Adrenal gland (tissue), 12 donors: Measurements from ENCODE around the gene SAMD13. TPM values are rescaled to one million over a fixed set of nuclear protein-coding genes. Genes with fewer than 3 reads are reported as not detected.

Source experiments
- DNase-seq, 7 donors: peaks; one replicate each; pipeline ENCODE4 v3.0.0-alpha.2; 2019 to 2020
- H3K27ac ChIP-seq, 5 donors: fragments of 200-600 bp; sonication (generic) in 4 of 5; 1 replicate in 3 of 5; 2 replicates in 2 of 5; pipeline versions ENCODE4 v1.5.1 to v1.8.0; 2016 to 2020; ENCODE audit warnings: mild to moderate bottlenecking in 1 of 5
- H3K27me3 ChIP-seq: fragments of 200-600 bp; 2 replicates; pipeline ENCODE4 v1.8.0; 2021
- H3K36me3 ChIP-seq, 2 donors: fragments of 200-600 bp; replicated peaks in 1 of 2; 1 replicate in 1 of 2; 2 replicates in 1 of 2; pipeline versions ENCODE4 v1.5.1 to v1.8.0; 2018 to 2022
- H3K4me1 ChIP-seq, 2 donors: fragments of 200-600 bp; replicated peaks in 1 of 2; 1 replicate in 1 of 2; 2 replicates in 1 of 2; pipeline versions ENCODE4 v1.5.1 to v1.8.0; 2018 to 2021
- H3K4me3 ChIP-seq, 4 donors: fragments of 200-600 bp; sonication (generic) in 3 of 4; one replicate each; pipeline ENCODE4 v1.5.1; 2016 to 2018
- H3K9me3 ChIP-seq, 3 donors: fragments of 200-600 bp; sonication (generic) in 1 of 3; replicated peaks in 1 of 3; 1 replicate in 2 of 3; 2 replicates in 1 of 3; pipeline versions ENCODE4 v1.5.1 to v1.8.0; 2016 to 2021
- POLR2A ChIP-seq, 2 donors: fragments of 450-650 bp; IDR thresholded peaks; one replicate each; pipeline ENCODE4 v1.6.1; 2017; ENCODE audit warnings: antibody characterized with exemption in 2 of 2, mild to moderate bottlenecking in 2 of 2, moderate library complexity in 1 of 2
- WGBS, 4 donors: extraction: QIAGEN DNeasy Blood & Tissue Kit in 2 of 4; methylation state at CpG; one replicate each; pipeline versions ENCODE4 v1.1.5 to v1.1.7; 2013 to 2017; 5-methylcytosine and 5-hydroxymethylcytosine counted together
- intact Hi-C, 2 donors: fragments of 100-400 bp; cut with DNase I; formaldehyde crosslinking; loops; one replicate each; pipeline versions ENCODE4 v1.14.1 to v1.15.0; 2022 to 2023
- polyA plus RNA-seq, 3 donors: library from polyadenylated mRNA; stranded (reverse); fragments of 200-250 nt in 2 of 3; fragments of 350-450 nt in 1 of 3; fragmentation: Illumina TruSeq in 1 of 3; extraction: RNeasy Lipid Tissue Mini Kit (QIAGEN cat#74804) in 1 of 3; gene quantifications; one replicate each; pipeline ENCODE4 v1.2.3, GENCODE V29; 2013 to 2014
- total RNA-seq, 9 donors: library from RNA; depleted of rRNA in 4 of 9; stranded (reverse); fragments of >200 nt in 4 of 9; fragments of 120-200 nt in 1 of 9; fragmentation: NEBNext Ultra II Directional in 1 of 9; extraction: Animal tissue kit (Norgen Biotek cat#: 25700) in 1 of 9; gene quantifications; one replicate each; pipeline versions ENCODE4 v1.1.0 to v1.2.4, GENCODE V29; 2013 to 2023
- TF ChIP-seq, protein P1 (sequence below), 6 experiments: fragments of 450-650 bp in 4 of 6; fragments of 200-600 bp in 2 of 6; sonication (generic) in 1 of 6; IDR thresholded peaks; 1 replicate in 5 of 6; 2 replicates in 1 of 6; pipeline versions ENCODE4 v1.5.1 to v1.8.0; 2016 to 2021; ENCODE audit warnings: antibody characterized with exemption in 6 of 6, mild to moderate bottlenecking in 2 of 6, moderate library complexity in 1 of 6
- donor health status: healthy with polysubstance abuse.
- donor health status: Bipolar disorder and iron deficiency.
- donor health status: DM: yes; HTN: yes; CAD: no.
- donor health status: DM: no; HTN: no; CAD: no.
- donor health status: DM: no; HTN: no; CAD: no.
- donor health status: DM: yes; HTN: yes; CAD: no.

Gene SAMD13
- total and polyA plus RNA-seq, 12 donors: 1.0 to 8.0 (median 3.4) TPM

DNA sequence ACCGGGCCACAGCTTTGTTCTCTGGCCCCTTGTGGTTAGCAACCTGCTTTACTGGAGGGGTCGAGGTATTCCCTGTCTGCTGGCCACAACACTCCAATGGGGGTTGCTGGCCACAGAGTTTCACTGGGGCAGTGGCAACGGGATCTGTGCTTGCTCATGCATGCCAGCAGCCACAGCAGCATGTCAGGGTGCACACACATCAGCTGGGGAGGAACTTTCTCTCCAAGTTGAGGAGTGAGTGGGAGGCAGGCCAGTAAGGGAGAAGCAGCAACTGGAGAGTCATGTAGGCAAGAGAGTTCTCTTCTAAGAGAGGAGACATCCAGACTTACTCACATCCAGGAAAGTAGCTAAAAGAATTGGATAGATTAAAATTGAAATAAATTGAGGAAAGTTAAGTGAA lies 38.0 kb downstream of the SAMD13 start:
- intact Hi-C loops: no loop called here
- no peak overlapping the region for H3K27ac ChIP-seq
- 79 to 100% (median 83%) methylated on average over 2 to 3 of the region's 3 CpGs for WGBS, 4 donors
- no peaks in the 10 kb centered on the region for H3K27me3 ChIP-seq
- TF ChIP-seq, protein P1, sequence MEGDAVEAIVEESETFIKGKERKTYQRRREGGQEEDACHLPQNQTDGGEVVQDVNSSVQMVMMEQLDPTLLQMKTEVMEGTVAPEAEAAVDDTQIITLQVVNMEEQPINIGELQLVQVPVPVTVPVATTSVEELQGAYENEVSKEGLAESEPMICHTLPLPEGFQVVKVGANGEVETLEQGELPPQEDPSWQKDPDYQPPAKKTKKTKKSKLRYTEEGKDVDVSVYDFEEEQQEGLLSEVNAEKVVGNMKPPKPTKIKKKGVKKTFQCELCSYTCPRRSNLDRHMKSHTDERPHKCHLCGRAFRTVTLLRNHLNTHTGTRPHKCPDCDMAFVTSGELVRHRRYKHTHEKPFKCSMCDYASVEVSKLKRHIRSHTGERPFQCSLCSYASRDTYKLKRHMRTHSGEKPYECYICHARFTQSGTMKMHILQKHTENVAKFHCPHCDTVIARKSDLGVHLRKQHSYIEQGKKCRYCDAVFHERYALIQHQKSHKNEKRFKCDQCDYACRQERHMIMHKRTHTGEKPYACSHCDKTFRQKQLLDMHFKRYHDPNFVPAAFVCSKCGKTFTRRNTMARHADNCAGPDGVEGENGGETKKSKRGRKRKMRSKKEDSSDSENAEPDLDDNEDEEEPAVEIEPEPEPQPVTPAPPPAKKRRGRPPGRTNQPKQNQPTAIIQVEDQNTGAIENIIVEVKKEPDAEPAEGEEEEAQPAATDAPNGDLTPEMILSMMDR (IDR thresholded peaks at IDR 0.05): no peak
- TF ChIP-seq POLR2A (IDR thresholded peaks at IDR 0.05): no peak
- H3K36me3 ChIP-seq: no peaks in the 10 kb centered on the region
- H3K9me3 ChIP-seq: no peaks in the 10 kb centered on the region
- no peak for DNase-seq
- H3K4me3 ChIP-seq: no peak overlapping the region
- no peaks in the 10 kb centered on the region for H3K4me1 ChIP-seq

DNA sequence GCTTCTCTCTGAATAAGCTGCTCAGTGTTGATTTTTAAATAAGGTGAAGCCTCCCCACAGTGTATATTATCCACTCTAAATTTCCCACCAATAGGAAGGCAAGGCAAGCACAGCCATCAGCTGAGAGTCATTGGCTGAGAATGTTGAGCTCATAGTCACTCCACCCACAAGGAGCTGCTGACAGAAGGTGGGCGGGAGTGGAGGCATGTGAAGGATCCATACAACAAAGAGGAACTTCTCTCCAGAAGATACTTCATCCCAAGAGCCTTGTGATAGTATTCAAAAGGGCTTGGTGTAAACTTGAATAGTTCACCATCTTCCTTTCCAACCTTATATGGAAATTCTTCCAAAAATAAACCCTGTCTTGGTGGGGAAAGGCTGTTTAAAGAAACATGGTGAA lies 42.8 kb downstream of the SAMD13 start:
- TF ChIP-seq, protein P1 (IDR thresholded peaks at IDR 0.05): no peak
- TF ChIP-seq POLR2A (IDR thresholded peaks at IDR 0.05): no peak
- H3K4me1 ChIP-seq: no peaks in the 10 kb centered on the region
- 94 to 100% (median 99%) methylated on average over 1 of the region's 1 CpG for WGBS, 4 donors
- no peaks in the 10 kb centered on the region for H3K27me3 ChIP-seq
- intact Hi-C loops: no loop called here
- no peaks in the 10 kb centered on the region for H3K36me3 ChIP-seq
- H3K9me3 ChIP-seq: no peaks in the 10 kb centered on the region
- no peak overlapping the region for H3K27ac ChIP-seq
- no peak overlapping the region for H3K4me3 ChIP-seq
- no peak for DNase-seq

DNA sequence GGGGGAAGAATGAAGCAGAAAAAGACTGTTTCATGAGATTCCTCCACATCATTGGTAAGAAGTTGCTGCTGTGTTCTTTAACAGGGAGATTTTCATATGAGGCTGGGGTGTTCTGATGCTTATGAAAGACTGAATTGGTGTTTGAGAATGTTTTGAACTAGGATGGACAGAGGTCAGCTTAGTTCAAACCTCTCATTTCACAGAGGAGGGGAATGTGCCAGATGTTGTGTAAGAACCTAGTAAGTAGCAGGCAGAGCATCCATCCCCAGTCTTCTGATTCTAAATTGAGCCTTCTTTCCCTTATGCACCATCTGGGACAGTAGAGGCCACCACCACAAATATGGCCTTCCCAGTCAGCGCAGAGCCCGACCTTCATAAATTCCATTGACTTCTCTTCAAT lies 43.7 kb downstream of the SAMD13 start:
- WGBS, 4 donors: 95 to 100% (median 96%) methylated on average over 2 of the region's 2 CpGs
- intact Hi-C loops: no loop called here
- H3K4me3 ChIP-seq: no peak overlapping the region

DNA sequence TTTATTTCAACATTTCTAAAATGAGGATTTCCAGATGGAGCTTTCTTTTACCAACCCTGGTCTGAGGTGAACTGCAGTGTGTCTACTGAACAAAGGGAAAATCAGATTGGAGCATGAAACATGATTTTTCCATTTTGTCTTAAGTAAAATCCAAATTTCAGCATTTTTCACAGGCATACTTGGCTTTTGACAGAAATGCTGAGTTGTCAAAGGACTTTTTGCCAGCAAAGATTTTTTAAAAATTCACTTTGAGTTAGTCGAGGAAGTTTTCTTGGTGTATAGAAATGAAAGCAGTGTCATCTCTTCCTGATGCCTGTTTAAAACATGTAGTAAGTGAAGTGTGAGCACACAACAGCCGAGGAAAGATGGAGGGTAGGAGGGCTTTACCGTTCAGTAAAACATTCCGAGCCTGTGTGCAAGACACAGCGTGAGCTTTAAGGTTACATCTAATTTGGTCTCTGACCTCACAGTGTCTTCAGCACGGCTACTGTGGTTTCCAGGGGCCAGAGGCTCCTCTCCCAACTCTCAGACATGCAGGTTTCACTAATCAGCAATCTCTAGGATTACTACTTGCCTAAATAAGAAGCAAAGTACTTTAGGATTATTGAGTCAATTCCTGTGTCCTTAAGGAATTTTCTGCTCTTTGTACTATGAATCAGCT lies 45.9 kb downstream of the SAMD13 start:
- Histone ChIP-seq H3K36me3 (no peaks in the 10 kb centered on the region), H3K9me3 (no peaks in the 10 kb centered on the region), H3K4me1 (peaks cover 0 to 7% of the 10 kb centered on the region in 2 donors), H3K27ac (no peak overlapping the region), H3K4me3 (no peak overlapping the region), H3K27me3 (no peaks in the 10 kb centered on the region)
- no peak for DNase-seq
- WGBS, 4 donors: 72 to 81% (median 77%) methylated on average over 6 of the region's 6 CpGs
- TF ChIP-seq, protein P1 (IDR thresholded peaks at IDR 0.05): no peak
- no peak for TF ChIP-seq POLR2A (IDR thresholded peaks at IDR 0.05)
- intact Hi-C loops: no loop called here

More for the DNA sequence above, 43.7 kb downstream of the SAMD13 start:
- no peak for DNase-seq
- no peaks in the 10 kb centered on the region for H3K27me3 ChIP-seq
- TF ChIP-seq, protein P1 (IDR thresholded peaks at IDR 0.05): no peak
- TF ChIP-seq POLR2A (IDR thresholded peaks at IDR 0.05): no peak
- H3K4me1 ChIP-seq: no peaks in the 10 kb centered on the region
- H3K36me3 ChIP-seq: no peaks in the 10 kb centered on the region
- no peak overlapping the region for H3K27ac ChIP-seq
- no peaks in the 10 kb centered on the region for H3K9me3 ChIP-seq
